ENCODE measurements around the gene PTPRD. TPM values are rescaled to one million over a fixed set of nuclear protein-coding genes. Genes with fewer than 3 reads are reported as not detected.
"Not testable (repeated sequence)": the region's sequence is repeated elsewhere in the genome, so short reads cannot be mapped to it uniquely, and the experiment has no call there.

Gene PTPRD
- total RNA-seq, 2 experiments from 2014 or later, result not detected

GRCh38 chr9:8960254-8960653 lies 1652.5 kb downstream of the PTPRD start:
- peaks cover 2% of the 10 kb centered on the region for H3K9me3 Mint-ChIP-seq
- intact Hi-C loops (cut with micrococcal nuclease), result no loop called here
- no peaks in the 10 kb centered on the region for H3K36me3 Mint-ChIP-seq (ENCODE audit: low read depth)
- CTCF ChIA-PET, result no interaction called here
- no peak for DNase-seq
- H3K27me3 Mint-ChIP-seq (ENCODE audit: low read depth), result peaks cover 2% of the 10 kb centered on the region
- no peaks in the 10 kb centered on the region for H3K4me1 Mint-ChIP-seq (ENCODE audit: low read depth)
- H3K27ac Mint-ChIP-seq, result no peak overlapping the region
- no peak overlapping the region for H3K4me3 Mint-ChIP-seq

- H3K27me3 Mint-ChIP-seq (ENCODE audit: low read depth), result peaks cover 2% of the 10 kb centered on the region
- intact Hi-C loops (cut with micrococcal nuclease), result no loop called here
- DNase-seq, result no peak
- CTCF ChIA-PET, result no interaction called here
- H3K27ac Mint-ChIP-seq, result no peak overlapping the region
- no peaks in the 10 kb centered on the region for H3K36me3 Mint-ChIP-seq (ENCODE audit: low read depth)
- H3K9me3 Mint-ChIP-seq, result no peaks in the 10 kb centered on the region
- H3K4me3 Mint-ChIP-seq, result no peak overlapping the region
- H3K4me1 Mint-ChIP-seq (ENCODE audit: low read depth), result no peaks in the 10 kb centered on the region
Measured at GRCh38 chr9:8958358-8958757, 1654.4 kb downstream of the PTPRD start.

GRCh38 chr9:8955315-8955714 lies 1657.5 kb downstream of the PTPRD start:
- Mint-ChIP-seq H3K4me1 (ENCODE audit: low read depth) (no peaks in the 10 kb centered on the region), H3K27ac (no peak overlapping the region), H3K27me3 (ENCODE audit: low read depth) (peaks cover 2% of the 10 kb centered on the region), H3K4me3 (no peak overlapping the region), H3K36me3 (ENCODE audit: low read depth) (no peaks in the 10 kb centered on the region), H3K9me3 (no peaks in the 10 kb centered on the region)
- intact Hi-C loops (cut with micrococcal nuclease), result no loop called here
- no peak for DNase-seq
- CTCF ChIA-PET, result no interaction called here

GRCh38 chr9:8946461-8946860 lies 1666.3 kb downstream of the PTPRD start:
- Mint-ChIP-seq H3K9me3 (peaks cover 3% of the 10 kb centered on the region), H3K4me3 (no peak overlapping the region), H3K27me3 (ENCODE audit: low read depth) (no peaks in the 10 kb centered on the region), H3K27ac (no peak overlapping the region), H3K4me1 (ENCODE audit: low read depth) (no peaks in the 10 kb centered on the region), H3K36me3 (ENCODE audit: low read depth) (no peaks in the 10 kb centered on the region)
- no peak for DNase-seq
- intact Hi-C loops (cut with micrococcal nuclease), result no loop called here
- CTCF ChIA-PET, result interaction anchor here (0.9 kb wide), 1 partner anchor 8 kb away, joined by 3 read pairs; no protein-coding TSS in a partner anchor

- Mint-ChIP-seq H3K9me3 (peaks cover 3% of the 10 kb centered on the region), H3K4me3 (no peak overlapping the region), H3K36me3 (ENCODE audit: low read depth) (no peaks in the 10 kb centered on the region), H3K27ac (no peak overlapping the region), H3K27me3 (ENCODE audit: low read depth) (no peaks in the 10 kb centered on the region), H3K4me1 (ENCODE audit: low read depth) (no peaks in the 10 kb centered on the region)
- no peak for DNase-seq
- intact Hi-C loops (cut with micrococcal nuclease), result no loop called here
- CTCF ChIA-PET, result no interaction called here
Measured at GRCh38 chr9:8943392-8943791, 1669.4 kb downstream of the PTPRD start.

- CTCF ChIA-PET, result no interaction called here
- Mint-ChIP-seq H3K36me3 (ENCODE audit: low read depth) (no peaks in the 10 kb centered on the region), H3K27me3 (ENCODE audit: low read depth) (no peaks in the 10 kb centered on the region), H3K4me3 (no peak overlapping the region), H3K27ac (no peak overlapping the region), H3K4me1 (ENCODE audit: low read depth) (no peaks in the 10 kb centered on the region), H3K9me3 (no peaks in the 10 kb centered on the region)
- no peak for DNase-seq
- intact Hi-C loops (cut with micrococcal nuclease), result no loop called here
Measured at GRCh38 chr9:8940650-8941049, 1672.2 kb downstream of the PTPRD start.

GRCh38 chr9:8926461-8926860 lies 1686.3 kb downstream of the PTPRD start:
- intact Hi-C loops (cut with micrococcal nuclease), result no loop called here
- CTCF ChIA-PET, result no interaction called here

GRCh38 chr9:8924562-8924961 lies 1688.2 kb downstream of the PTPRD start:
- no peaks in the 10 kb centered on the region for H3K27me3 Mint-ChIP-seq (ENCODE audit: low read depth)
- DNase-seq, result no peak
- H3K4me1 Mint-ChIP-seq (ENCODE audit: low read depth), result no peaks in the 10 kb centered on the region
- intact Hi-C loops (cut with micrococcal nuclease), result no loop called here
- peaks cover 5% of the 10 kb centered on the region for H3K9me3 Mint-ChIP-seq
- peak overlapping the region; percentile 36 for H3K27ac Mint-ChIP-seq
- H3K36me3 Mint-ChIP-seq (ENCODE audit: low read depth), result no peaks in the 10 kb centered on the region
- H3K4me3 Mint-ChIP-seq, result no peak overlapping the region
- CTCF ChIA-PET, result no interaction called here

More at GRCh38 chr9:8926461-8926860, 1686.3 kb downstream of the PTPRD start:
- no peak overlapping the region for H3K4me3 Mint-ChIP-seq
- H3K27ac Mint-ChIP-seq, result no peak overlapping the region
- no peak for DNase-seq
- H3K9me3 Mint-ChIP-seq, result peaks cover 6% of the 10 kb centered on the region
- H3K27me3 Mint-ChIP-seq (ENCODE audit: low read depth), result no peaks in the 10 kb centered on the region
- no peaks in the 10 kb centered on the region for H3K36me3 Mint-ChIP-seq (ENCODE audit: low read depth)
- H3K4me1 Mint-ChIP-seq (ENCODE audit: low read depth), result no peaks in the 10 kb centered on the region

GRCh38 chr9:8920478-8921183 lies 1692.2 kb downstream of the PTPRD start:
- intact Hi-C loops (cut with micrococcal nuclease); H3K4me3 Mint-ChIP-seq; H3K4me1 Mint-ChIP-seq (ENCODE audit: low read depth); H3K36me3 Mint-ChIP-seq (ENCODE audit: low read depth); H3K27me3 Mint-ChIP-seq (ENCODE audit: low read depth); H3K9me3 Mint-ChIP-seq; CTCF ChIA-PET; H3K27ac Mint-ChIP-seq; DNase-seq: not testable (repeated sequence)

GRCh38 chr9:8917956-8918739 lies 1694.7 kb downstream of the PTPRD start:
- Mint-ChIP-seq H3K4me1 (ENCODE audit: low read depth) (no peaks in the 10 kb centered on the region), H3K9me3 (no peaks in the 10 kb centered on the region), H3K27me3 (ENCODE audit: low read depth) (no peaks in the 10 kb centered on the region), H3K27ac (no peak overlapping the region), H3K4me3 (no peak overlapping the region), H3K36me3 (ENCODE audit: low read depth) (no peaks in the 10 kb centered on the region)
- intact Hi-C loops (cut with micrococcal nuclease), result no loop called here
- no peak for DNase-seq
- CTCF ChIA-PET, result no interaction called here

GRCh38 chr9:8916771-8917170 lies 1696.0 kb downstream of the PTPRD start:
- no peaks in the 10 kb centered on the region for H3K4me1 Mint-ChIP-seq (ENCODE audit: low read depth)
- H3K9me3 Mint-ChIP-seq, result peaks cover under 1% of the 10 kb centered on the region
- H3K27me3 Mint-ChIP-seq (ENCODE audit: low read depth), result no peaks in the 10 kb centered on the region
- intact Hi-C loops (cut with micrococcal nuclease), result no loop called here
- H3K27ac Mint-ChIP-seq, result no peak overlapping the region
- CTCF ChIA-PET, result no interaction called here
- H3K4me3 Mint-ChIP-seq, result no peak overlapping the region
- H3K36me3 Mint-ChIP-seq (ENCODE audit: low read depth), result no peaks in the 10 kb centered on the region
- DNase-seq, result no peak

- CTCF ChIA-PET, result interaction anchor here (0.6 kb wide), 1 partner anchor 150 kb away, joined by 3 read pairs; no protein-coding TSS in a partner anchor
- Mint-ChIP-seq H3K27me3 (ENCODE audit: low read depth) (no peaks in the 10 kb centered on the region), H3K27ac (no peak overlapping the region), H3K4me3 (no peak overlapping the region), H3K9me3 (peaks cover 9% of the 10 kb centered on the region), H3K36me3 (ENCODE audit: low read depth) (peaks cover 1% of the 10 kb centered on the region), H3K4me1 (ENCODE audit: low read depth) (no peaks in the 10 kb centered on the region)
- no peak for DNase-seq
- intact Hi-C loops (cut with micrococcal nuclease), result no loop called here
Measured at GRCh38 chr9:8907868-8908267, 1704.9 kb downstream of the PTPRD start.

GRCh38 chr9:8905731-8906130 lies 1707.1 kb downstream of the PTPRD start:
- DNase-seq, result no peak
- H3K9me3 Mint-ChIP-seq, result peaks cover 8% of the 10 kb centered on the region
- H3K27ac Mint-ChIP-seq, result no peak overlapping the region
- intact Hi-C loops (cut with micrococcal nuclease), result no loop called here
- H3K27me3 Mint-ChIP-seq (ENCODE audit: low read depth), result no peaks in the 10 kb centered on the region
- no peak overlapping the region for H3K4me3 Mint-ChIP-seq
- CTCF ChIA-PET, result interaction anchor here (0.6 kb wide), 2 partner anchors 158 to 550 kb away, joined by 3 read pairs; no protein-coding TSS in a partner anchor
- H3K4me1 Mint-ChIP-seq (ENCODE audit: low read depth), result no peaks in the 10 kb centered on the region
- H3K36me3 Mint-ChIP-seq (ENCODE audit: low read depth), result peaks cover 1% of the 10 kb centered on the region

Data from activated naive CD4-positive, alpha-beta T cell treated with anti-CD3 and anti-CD28 coated beads for 36 hours (primary cell).